ENCODE results near the gene MT1H.
"Not testable (repeated sequence)": the region's sequence is repeated elsewhere in the genome, so short reads cannot be mapped to it uniquely, and the experiment has no call there.

The MT1H gene

DNA sequence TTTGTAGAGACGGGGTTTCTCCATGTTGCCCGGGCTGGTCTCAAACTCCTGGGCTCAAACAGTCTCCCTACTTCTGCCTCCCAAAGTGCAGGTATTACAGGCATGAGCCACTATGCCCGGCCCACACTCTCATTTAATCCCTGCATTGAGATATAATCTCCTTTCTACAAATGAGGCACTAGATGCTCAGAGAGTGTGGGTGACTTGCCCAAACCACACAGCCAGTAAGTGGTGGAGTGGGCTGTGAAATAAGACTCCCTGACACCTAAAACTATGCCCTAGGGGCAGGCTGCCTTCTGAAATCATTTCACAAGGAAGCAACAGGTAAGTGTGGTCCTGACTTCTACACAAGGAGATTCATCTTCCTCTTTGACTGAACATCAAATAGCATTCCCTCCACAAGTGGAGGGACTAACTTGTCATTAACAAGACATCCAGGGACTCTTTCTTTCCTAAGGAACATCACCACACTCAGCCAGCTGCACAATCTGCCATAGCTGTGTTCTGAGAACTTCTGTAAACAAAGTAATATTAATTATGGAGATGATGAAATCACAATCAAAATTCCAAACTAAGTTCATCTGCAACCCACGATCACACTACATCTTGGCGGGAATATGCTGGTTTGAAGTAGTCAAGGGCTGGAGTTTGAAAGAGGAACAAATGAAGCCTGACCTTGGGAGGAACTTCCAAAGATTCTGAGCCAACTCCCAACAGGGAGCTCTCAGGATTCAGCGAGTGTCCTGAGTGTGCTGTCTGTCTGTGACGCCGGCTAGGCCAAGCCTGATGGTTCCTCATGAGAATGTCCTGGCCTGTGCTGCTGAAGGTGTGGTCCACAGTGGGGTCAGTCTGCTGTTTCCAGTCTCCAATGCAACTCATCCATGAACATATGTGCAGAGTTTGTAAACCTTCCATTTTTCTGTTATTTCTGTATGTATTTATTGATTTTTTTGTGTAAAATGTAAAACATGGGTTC, 4.0 kb upstream of the MT1H start:
- not testable (repeated sequence) for DNase-seq

DNA sequence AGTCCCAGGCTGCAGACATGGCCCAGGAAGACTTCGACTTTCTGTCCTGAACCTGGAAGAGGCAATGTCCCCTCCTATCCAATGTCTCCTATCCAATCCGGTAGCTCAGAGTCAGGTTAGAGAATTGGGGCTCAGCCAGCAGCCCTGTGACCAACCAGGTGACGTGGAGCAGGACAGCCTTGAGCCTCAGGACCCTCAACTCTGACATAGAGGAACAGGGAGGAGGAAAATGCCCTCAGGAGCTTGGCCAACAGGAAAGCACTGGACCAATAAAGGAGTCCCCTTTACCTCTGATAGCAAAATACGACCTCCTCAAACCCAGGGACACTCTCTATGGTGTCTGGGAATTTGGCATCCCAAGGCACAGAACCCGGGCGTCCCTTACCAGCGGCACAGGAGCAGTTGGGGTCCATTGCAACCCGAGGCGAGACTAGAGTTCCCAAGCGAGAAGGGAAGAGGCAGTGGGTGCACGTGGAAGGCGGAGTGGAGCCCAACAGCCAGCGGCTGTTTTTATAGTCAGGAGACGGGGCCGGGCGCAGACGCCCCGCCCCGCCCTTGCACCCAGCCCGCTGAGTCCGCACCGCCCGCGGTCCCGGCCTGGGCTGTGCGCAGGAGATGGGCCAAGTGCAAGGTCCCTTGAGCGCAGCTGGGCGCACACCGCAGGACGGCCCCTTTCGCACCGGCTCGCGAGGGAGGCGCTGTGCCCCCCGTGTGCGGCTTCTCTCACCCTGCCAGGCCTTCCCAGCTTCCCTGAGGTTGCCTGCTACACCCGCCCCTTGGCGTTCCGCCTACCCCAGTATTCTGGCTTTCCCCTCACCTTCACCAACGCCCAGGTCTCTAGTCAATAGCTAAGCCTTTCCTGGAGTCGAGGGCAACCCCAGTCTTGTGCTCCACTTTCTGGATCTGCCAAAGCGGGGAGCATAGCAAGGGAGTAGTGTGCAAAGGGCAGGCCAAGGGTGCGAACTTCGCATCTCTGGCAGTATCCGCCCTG, 1.7 kb upstream of the MT1H start, which contains the start of gene MT1G:
Gene MT1G (minus strand): TSS at position 485 of the 991 bp plus-strand sequence. CDS start 72 bp downstream, at position 413.
- DNase-seq: peak; percentile 6

DNA sequence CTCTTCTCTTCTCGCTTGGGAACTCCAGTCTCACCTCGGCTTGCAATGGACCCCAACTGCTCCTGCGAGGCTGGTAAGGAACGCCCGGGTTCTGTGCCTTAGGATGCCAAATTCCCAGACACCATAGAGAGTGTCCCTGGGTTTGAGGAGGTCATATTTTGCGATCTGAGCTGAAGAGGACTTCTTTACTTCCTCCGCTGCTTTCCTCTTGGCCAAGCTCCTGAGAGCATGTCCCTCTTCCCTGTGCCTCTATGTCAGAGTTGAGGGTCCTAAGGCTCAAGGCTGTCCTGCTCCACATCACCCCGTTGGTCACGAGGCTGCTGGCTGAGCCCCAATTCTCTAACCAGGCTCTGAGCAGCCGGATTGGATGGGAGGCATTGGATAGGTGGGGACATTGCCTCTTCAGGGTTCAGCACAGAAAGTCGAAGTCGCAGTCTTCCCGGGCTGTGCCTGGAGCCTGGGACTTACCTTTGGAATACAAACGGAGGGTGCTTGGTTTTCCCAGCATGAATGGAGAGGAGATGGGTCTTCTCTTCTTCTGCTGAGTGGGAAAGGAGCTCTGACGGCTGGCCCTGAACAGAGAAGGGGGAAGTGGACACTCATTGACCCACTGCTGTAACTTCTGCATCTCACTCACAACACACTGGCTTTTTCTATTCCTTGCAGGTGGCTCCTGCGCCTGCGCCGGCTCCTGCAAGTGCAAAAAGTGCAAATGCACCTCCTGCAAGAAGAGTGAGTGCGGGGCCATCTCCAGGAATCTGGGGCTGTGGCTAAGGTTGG, 416 bp downstream of the MT1H start:
- no peak for DNase-seq

DNA sequence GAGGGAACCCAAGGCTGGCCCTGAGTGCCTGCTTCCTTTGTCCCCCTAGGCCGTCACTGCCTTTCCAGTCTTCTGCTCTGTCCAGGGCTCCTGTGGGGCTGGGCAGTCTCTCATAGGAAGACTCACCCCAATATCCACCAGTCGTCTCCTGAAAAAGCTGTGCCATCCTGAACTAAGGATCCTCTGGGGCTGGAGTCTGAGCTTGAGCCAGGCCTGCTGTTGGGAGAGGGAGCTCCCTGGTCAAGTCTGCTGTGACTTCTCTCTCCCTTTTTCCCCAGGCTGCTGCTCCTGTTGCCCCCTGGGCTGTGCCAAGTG, 963 bp downstream of the MT1H start:
- no peak for DNase-seq

DNA sequence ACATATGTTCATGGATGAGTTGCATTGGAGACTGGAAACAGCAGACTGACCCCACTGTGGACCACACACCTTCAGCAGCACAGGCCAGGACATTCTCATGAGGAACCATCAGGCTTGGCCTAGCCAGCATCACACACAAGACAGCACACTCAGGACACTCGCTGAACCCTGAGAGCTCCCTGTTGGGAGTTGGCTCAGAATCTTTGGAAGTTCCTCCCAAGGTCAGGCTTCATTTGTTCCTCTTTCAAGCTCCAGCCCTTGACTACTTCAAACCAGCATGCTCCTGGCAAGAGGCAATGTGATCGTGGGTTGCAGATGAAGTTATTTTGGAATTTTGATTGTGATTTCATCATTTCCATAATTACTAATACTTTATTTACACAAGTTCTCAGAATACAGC, 2.1 kb downstream of the MT1H start:
- DNase-seq: not testable (repeated sequence)

DNA sequence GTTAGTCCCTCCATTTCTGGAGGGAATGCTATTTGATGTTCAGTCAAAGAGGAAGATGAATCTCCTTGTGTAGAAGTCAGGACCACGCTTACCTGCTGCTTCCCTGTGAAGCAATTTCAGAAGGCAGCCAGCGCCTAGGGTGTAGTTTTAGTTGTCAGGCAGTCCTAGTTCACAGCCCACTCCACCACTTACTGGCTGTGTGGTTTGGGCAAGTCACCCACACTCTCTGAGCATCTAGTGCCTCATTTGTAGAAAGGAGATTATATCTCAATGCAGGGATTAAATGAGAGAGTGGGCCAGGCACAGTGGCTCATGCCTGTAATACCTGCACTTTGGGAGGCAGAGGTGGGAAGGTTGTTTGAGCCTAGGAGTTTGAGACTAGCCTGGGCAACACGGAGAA, 2.6 kb downstream of the MT1H start:
- not testable (repeated sequence) for DNase-seq

DNA sequence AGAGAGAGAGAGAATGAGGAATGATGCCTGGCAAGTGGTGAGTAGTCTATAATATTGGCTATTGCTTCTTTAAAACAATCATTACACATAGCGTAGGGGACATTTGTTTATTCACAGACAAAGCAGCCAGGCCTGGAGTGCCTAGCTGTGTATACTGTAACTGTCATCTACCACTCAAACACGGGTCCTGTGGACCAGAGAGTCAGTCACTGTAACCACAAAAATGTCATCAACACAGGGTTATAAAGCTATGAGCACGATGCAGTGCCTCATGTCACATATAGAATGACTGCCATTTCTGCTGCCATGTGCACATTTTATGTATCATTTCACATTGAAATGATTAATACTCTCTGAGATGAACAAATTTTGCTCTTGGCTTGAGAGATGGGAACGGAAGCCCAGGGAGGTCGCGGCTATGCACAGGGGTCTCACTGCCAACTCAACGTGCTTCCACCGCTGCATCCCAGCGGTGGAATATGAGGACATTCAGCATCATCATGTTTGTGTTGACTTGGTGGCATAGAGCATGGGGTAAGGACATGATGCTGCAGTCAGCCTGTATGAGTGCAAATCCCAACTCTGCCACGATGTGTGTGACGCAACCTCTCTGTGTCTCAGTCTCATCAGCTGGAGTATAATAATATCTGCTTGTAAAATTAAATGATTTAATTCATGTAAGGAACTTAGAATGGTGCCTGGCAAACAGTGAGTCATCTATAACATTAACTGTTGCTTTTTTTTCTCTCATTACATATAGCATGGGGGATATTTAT, 3.3 kb downstream of the MT1H start:
- peak; percentile 49 for DNase-seq

DNA sequence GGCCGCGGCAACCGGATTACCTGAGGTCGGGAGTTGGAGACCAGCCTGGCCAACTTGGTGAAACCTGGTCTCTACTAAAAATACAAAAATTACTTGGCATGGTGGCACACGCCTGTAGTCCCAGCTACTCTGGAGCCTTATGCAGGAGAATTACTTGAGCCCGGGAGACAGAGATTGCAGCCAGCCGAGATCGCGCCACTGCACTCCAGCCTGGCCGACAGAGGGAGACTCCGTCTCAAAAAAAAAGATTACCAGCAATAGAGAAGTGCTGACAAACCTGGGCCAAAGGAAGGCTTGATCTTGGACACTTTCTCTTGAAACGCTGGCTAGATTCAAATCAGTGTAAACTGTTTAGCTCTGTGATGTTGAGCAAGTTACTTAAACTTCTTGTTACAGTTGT, 4.3 kb downstream of the MT1H start:
- DNase-seq: no peak

DNA sequence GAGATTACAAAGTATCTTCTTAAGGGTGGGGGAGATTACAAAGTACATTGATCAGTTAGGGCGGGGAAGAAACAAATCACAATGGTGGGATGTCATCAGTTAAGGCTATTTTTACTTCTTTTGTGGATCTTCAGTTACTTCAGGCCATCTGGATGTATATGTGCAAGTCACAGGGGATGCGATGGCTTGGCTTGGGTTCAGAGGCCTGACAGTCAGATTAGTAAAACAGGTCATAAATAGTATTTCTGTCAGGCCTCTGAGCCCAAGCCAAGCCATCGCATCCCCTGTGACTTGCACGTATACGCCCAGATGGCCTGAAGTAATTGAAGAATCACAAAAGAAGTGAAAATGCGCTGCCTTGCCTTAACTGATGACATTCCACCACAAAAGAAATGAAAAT, 5.0 kb downstream of the MT1H start:
- not testable (repeated sequence) for DNase-seq

DNA sequence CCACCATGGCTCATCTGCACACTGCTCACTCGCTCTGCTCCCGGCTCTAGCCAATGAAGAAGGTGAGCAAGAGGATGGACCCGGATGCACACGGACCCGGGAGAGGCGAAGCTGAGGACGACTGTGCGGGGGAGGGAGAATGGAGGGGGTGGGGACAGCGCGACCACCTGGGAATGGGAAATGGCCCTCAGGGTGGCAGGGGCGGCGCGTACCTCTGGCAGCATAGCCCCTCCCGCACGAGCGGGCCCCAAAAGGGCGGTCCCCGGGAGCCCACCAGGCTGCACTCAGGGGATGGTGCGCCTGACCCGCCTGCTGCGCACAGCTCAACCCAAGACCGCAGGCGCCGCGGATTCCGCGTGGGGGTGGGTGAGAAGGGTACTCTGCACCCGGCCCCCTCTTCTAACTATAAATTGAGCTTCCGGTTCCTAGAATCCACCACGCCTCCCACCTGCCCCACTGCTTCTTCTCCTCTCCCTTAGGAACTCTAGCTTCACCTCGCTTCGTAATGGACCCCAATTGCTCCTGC, 6.1 kb downstream of the MT1H start:
- DNase-seq: no peak

DNA sequence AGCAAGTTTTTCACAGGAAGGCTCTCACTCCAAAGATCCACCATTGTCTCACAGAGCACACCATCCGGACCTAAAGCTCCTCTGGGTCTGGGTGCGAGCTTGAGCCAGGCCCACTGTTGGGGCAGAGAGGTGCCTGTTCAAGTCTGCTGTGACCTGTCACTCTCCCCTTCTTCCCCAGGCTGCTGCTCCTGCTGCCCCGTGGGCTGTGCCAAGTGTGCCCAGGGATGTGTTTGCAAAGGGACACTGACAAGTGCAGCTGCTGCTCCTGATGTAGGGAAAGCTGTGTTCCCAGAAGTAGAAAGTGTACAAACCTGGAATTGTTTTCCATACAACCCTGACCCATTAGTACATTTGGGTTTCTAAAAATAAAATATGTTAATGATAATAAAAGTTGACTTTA, 7.9 kb downstream of the MT1H start:
- no peak for DNase-seq

DNA sequence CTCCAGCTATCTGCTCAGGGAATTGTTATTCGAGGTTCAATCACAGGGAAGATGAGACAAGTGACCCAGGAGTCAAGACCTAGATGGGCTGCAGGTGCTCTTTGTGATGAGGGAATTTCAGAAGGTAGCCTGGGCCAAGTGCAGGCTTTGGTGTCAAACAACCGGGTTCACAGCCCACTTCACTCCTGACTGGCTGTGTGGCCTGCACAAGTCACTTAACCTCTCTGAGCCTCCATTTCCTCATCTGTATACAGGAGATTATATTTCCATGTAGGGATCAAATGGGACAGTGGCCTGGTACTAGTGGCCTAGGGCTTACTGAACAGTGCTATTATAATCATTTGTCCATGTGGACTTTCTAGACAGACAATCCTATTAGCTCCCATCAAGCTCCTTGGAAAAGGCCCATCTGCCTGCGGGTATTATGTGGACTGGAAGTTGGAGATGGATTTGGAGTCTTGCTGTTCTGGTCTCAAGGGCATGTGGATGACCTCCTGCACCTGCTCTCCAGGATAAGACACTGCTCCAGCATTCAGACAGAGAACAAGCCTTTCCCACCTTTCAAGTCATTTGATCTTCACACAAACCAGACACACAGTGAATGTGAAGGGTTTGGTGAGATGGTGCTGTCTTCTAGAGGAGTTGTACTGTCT, 9.6 kb downstream of the MT1H start:
- no peak for DNase-seq

DNA sequence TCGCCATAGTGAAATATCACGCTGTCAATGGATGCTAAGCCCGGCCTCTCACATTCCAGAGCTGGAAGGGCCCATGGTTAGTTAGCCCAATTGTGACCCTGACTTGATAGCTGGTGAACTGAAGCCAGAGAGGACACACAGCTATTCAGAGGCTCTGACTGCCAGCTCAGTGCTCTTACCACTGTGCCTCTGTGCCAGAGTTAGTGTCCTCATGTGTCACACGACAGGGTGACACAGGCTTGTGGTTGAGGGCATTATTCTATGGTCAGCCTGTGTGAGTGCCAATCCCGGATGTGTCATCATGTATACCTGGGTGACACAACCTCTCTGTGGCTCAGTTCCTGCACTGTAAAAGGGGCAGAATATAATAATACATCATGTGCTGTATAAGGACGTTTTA, 10.2 kb downstream of the MT1H start:
- no peak for DNase-seq

DNA sequence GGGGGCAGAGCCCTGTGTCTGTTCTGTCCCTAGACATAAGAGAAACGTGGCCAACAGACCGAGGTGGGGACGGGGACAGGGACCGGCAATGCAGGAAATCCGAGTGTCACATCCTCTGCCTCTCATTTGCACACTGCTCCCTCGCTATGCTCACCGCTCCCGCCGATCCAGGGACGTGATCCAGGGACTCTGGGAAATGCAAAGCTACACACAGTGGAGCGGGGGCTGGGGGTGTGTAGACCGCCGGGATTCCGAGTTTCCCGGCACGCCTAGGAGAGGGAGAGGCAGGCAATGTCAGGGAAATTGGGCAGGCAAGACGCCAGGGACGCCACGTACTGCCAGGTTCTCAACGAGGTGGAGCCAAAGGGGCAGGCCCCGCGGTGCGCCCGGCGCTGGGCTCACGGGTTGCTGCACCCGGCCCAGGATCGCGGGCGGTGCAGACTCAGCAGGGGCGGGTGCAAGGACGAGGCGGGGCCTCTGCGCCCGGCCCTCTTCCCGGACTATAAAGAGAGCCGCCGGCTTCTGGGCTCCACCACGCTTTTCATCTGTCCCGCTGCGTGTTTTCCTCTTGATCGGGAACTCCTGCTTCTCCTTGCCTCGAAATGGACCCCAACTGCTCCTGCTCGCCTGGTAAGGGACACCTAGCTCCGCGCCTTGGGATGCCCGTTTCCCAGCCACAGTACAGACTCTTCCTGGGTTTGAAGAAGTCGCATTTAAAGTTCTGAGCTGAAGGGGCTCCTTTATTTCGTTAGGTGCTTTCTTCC, 12.5 kb downstream of the MT1H start, which contains the start of gene MT1X:
Gene MT1X (plus strand): TSS at position 532 of the 764 bp plus-strand sequence. CDS start 71 bp downstream, at position 603.
- peak; percentile 68 for DNase-seq

DNA sequence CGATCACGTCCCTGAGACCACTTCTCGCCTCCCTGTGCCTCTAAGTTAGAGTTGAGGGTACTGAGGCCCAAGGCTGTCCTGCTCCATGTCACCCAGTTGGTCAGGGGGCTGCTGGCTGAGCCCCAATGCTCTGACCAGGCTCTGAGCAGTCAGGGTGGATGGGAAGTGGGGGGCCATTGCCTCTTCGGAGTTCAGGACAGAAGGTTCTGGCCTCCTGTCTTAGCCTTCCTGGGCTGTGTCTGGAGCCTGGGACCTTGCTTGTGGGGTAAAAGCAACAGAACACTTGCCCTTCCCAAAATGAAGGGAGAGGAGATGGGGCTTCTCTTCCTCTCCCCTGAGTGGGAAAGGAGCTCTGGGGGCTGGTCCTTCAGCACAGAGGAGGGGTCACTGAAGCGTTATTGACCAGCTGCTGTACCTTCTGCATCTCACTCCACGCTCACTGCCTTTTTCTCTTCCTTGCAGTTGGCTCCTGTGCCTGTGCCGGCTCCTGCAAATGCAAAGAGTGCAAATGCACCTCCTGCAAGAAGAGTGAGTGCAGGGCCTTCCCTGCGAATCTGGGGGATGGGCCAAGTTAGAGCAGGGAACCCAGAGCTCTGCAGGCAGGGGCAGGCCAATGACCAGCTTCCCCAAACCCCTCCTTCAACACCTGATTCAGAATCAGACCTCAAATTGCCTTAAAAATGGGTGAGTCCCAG, 13.2 kb downstream of the MT1H start:
- DNase-seq: no peak

DNA sequence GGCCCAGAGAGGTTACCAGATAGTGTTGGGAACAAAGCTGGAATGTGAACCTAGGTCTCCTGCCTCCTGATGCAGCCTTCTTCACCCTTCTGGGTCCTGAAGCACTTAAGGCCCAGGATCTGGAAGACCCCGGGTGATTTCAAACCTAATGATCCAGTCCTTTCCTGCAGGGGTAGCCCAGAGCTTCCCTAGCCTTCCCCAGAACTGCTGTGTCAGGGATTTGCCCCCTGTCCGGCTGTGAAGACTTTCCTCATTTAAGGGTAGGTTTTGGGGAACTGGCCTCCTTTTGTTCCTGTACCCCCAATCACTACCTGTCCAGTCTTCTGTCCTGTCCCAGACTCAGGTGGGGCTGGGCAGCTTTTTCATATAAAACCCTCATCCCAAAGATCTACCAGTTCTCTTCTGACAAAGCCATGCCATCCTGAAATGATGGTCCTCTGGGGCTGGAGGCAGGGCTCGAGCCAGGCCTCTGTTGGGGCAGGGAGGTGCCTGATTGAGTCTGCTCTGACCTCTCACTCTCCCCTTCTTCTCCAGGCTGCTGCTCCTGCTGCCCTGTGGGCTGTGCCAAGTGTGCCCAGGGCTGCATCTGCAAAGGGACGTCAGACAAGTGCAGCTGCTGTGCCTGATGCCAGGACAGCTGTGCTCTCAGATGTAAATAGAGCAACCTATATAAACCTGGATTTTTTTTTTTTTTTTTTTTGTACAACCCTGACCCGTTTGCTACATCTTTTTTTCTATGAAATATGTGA, 14.0 kb downstream of the MT1H start:
- DNase-seq: no peak

DNA sequence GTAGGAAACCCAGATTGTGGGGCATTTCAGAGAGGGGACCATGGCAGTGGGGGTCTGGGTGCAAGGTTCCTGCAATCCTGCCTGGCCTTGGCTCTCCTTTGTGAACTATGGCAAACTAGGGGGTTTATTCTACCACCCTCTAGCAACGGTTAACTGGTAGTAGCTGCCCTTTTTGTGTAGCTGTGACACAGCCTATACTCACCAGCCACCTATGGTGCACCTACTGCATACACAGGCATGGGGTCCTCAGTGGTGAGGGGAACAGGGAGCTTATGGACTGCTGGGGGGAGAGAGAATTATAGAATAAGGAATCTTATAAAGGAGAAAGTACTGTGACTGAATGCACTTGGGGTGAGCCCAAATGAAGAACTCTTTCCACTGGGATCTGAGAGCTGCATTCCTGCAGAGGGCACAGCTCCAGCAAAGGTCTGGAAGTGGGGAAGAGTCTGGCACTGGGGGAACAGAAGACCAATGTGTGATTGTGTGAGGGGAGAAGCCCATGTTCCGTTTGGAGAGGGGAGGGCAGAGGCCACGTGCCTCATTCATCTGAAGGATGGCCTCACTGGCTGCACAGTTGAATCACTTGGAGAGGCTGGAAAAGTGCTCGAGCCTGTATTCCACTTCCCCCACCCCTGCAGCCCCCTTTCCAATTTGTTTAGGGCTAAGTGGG, 14.8 kb downstream of the MT1H start:
- DNase-seq: no peak

DNA sequence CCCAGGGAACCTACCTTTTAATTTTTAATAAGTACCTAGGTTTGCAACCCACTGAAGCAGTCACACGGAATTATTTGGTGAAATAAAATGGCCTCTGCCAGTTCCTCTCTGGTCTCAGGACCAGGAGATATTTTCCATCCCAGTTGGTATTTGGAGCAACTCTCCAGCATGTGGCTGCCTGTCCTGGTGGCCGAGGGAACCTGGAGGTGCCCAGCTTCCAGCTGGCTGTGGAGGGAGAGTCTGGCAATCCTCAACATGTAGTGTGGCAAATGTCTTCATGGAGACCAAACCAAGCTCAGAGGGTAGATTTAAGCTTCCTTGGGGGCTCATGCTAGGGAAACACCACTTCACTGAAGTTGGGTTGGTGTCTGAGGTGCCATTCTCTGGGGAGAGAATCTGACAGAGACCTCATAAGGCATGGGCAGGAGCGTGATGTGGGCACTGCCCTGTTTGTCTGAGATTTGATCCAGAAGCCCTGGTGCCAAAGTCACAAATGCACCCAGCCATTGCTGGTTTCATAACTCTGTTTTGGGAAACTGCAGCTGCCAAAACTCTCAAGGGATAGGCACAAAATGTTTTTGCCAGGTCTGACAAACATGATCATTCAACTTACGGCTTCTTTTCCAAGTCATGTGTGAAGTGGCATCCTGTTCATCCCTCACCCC, 15.4 kb downstream of the MT1H start:
- DNase-seq: no peak
